Activated CD4-positive, alpha-beta T cell treated with anti-CD3 and anti-CD28 coated beads for 48 hours (primary cell): ENCODE data around the gene STX18.

Source experiments
- DNase-seq: peaks from one replicate; pipeline ENCODE4 v3.0.0-alpha.2; 2020

The STX18 gene

DNA sequence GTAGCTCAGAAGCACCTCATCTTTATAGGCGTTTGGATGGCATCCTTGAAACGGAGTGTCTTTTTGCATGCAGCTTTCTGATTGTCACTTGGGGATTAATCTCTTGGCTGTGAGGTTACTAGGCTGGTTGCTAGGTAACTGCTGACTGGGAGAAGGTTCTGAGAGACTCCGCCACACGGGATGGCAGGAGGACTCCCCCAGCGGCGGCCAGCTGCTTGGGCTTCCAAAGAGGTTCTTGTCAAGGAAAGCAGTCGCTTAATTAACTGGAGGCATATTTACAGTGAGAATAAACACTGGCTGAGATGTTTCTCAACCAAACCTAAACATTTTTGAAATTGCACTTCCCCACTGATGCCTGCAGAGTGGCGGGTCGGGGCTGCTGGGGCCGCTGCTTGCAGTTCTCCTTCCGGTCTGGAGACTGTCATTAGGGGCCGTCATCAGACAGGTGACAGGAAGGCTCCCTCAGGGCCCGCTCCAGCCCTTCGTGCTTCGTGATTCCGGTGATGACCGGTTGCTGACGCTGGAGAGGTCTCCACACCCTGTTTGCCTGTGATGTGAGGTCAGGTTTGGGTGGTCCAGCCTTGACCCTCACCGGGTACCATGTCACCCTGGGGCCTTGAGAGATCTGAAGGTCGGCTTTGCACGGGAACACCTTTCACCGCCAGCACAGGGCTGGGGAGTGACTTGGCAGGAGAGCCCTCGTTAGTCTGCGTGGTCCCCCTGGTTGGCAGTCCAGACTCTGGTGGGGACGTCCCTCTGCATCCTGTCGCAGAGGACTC is 145.8 kb downstream of the STX18 start:
- no peak for DNase-seq

DNA sequence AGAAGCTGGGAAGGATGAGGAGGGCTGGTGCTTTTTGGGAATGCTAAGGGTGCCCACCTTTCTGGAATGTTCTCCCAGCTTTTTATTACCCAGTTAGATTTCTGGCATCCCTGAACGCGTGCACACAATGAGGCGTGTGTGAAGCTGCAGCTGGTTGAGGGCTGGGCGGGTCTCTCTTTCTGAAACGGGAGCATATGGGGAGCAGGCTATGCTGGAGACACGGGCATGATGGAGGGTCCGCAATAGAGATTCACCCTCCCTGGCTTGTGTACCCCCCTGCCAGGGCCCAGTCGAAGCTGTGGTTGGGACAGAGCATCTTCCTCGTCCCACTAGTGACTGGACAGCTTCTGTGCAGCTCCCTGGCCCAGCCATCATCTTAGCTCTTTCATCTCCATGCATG is 146.5 kb downstream of the STX18 start:
- no peak for DNase-seq

DNA sequence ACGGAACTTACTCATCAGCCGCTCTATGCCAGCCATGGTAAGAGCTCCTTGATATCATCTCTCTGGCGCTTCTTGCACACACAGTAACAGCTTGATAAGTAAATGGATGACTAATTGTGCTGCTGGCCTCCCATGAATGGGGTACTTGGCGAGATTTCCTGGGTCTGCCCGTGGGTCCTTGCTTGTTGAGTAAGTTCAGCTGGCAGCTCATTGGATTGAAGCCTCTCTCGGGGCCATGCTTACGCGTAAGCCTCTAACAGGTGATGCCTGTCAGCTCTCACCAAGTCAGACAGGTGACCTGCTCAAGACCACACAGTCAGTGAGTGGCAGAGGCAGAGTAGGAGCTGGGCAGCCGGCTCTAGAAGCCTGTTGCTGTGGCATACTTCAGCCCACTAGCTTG is 147.2 kb downstream of the STX18 start:
- no peak for DNase-seq

DNA sequence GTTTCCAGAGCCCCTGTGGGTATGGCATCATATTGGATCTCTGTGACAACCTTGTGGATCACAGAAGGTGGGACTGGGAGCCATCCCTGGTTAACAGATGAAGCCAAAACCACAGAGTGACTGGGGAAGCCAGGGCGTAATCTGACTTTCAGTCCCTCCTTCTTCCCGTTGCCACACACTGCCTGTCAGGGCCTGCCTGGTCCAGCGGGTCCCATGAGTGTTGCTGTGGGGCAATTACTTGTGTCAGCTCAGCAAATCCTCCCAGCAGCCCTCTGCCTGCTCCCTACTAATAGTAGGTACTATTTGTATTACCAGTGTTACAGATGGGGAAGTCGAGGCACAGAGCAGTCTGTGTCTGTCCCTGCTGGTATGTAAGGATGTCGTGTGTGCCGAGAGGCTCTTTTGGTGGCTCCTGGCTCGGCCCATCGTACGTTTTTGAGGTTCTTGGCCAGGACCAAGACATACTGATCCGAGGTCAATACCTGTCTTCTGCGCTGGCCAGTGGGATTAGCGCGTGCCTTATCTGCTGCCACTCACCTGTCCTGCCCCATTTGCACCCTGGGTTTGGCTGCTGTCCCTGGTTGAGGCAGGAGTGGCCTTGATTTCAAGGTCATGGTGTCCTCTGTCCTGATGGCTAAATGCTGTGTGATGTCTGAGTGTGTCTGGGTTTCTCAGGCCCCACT is 149.2 kb downstream of the STX18 start:
- DNase-seq = no peak

DNA sequence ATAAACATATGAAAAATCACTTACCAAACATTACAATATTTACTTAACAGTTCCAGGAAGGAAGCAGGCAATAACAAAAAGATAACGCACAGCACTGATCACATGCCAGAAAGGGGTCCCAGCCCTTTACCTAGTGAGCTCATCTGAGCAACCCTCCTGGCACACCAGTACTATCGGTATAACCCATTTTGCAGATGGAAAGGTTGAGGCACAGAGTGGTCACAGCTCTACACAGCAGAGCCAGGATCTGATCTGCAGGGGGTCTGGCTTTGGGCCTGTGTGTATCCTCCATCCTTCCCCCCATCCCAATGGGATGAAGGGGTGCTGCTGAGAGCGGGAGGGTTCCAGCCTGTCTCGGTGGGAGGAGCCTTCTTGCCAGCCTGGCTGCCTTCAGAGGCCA is 150.0 kb downstream of the STX18 start:
- DNase-seq = no peak

DNA sequence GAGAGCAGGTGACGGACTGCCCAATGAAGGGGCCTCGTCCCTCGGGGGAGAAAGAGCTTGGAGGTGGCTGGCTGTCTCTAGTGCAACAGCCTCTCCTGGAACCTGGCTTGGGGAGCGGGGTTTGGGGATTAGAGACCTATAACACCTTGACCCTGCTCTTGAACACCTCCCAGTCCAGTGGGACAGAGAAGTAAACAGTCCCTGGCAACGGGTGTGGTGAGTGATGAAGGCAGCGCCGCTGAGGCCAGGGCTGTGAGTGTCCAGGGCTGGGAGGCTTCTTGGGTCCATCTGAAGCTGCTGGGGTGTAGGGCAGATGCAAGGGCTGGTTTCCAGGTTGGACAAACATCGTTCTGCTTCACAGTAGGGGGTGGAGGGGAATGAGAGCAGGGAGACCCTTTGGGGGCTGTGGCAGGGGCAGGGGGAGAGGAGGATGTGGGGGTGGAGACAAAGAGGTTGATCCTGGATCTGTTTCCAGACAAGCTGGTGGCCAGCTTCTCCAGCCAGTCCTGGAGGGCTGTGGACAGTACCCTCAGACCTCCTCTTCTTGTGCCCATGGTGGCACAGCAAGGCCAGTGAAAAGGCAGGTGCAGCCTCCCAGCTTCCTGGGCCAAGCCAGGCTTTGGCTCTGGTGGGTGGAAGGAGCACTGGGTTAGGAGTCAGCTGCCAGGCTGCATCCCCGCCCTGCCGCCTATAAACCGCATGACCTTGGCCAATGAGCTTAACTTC is 151.2 kb downstream of the STX18 start:
- no peak for DNase-seq

DNA sequence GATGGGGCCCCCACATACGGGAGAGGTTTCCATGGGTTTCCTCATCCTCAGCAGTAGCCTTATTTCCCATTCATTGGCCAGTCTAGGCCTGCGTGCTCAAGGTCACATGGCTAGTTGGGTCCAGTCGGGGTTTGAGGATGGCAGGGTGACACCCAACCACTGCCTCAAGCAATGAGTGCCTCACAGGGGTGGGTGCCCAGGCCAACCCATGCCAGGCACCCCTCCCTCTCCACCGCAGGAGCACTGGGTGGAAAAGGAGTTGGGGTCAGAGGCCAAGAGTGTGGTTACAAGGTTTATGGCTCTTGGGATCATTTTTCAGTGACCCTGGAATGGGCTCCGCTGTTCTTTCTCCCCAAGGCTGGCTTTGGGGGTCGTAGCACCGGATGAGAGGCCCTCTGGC is 151.8 kb downstream of the STX18 start:
- DNase-seq = no peak

DNA sequence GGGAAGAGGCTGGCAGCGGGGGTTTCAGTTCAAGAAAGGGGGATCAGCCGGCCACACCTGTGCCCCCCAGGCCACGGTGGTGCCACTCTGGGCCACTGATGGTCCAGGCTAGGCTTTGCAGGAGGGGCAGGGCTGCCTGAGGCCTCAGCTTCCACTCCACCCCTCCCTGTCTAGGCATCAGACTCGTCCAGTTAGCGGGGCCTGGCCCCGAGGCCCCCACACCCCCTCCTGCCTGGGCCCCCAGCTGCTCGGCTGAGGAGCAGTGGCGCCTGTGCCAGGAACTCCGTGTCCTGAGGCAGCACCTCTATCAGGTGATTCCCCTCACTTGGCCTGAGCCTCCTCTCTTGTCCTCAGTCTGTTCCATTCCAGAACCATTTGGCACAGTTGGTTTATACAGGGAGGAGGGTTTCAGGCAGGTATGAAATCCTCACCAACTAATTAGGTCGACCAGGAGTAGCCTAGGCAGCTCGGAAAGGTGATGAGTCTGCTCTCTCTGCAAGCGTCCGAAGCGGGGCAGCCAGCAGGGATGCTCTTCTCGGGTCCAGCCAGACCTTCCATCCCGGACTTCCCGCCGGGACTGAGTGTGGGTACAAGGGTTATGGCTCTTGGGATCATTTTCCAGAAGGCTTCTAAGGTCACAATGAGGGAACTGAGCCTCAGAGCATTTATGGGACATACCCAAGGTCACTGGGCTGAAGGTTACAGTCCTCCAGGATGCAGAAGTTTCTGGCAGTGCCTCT is 152.8 kb downstream of the STX18 start:
- DNase-seq = no peak

DNA sequence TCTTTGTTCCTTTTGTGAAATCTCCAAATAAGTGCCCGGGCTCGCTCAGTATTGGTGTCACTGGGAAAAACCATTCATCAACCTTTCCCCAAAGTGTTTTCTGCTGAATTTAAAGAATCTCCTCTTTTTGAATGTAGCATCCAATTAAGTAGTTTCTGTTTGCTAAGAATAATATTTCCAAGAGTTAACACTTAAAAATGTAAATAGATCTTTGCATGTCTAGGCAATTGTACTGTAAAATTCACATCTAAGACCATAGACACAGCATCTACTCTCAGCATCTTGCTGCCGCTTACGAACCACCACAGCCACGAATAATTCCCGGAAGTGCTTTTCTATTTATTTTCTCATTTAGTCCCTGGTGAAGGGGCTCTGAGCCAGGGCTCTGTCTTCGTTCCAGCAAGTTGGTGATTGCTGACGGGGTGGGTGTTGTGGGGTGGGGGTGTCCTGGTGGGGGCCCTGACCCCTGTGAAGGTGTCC is 153.5 kb downstream of the STX18 start:
- DNase-seq = no peak

DNA sequence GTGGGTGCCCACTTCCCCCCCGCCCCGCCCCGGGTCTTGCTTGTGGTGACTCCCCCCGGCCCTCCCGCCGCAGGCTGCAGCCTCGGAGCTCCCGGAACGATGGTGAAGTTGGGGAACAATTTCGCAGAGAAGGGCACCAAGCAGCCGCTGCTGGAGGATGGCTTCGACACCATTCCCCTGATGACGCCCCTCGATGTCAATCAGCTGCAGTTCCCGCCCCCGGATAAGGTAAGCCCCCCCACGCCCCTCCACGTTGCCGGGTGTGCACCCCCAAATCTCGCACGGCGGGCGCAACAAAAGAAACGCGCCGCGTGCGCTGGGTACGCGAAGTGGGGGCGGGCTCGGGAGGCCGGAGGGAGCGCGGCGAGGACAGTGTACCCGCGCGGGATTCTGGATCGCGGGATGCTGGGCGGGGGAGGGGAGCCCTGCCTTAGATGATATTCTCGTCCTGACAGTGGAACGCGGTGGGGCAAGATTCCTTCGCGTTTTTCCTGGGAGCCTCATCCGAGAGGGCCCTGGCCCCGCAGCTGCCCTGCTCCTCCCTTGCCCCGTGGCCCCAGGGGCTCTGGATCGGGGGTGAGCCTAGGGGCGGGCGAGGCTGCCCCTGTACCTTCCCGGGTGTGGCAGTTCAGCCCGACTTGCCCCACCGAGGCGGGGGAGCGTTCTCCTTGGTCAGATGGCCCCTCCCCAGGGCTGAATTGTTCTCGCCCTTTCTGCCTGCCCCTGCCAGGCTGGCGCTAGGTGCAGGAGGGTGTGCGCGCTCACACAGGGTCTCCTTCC is 154.1 kb downstream of the STX18 start:
- no peak for DNase-seq

DNA sequence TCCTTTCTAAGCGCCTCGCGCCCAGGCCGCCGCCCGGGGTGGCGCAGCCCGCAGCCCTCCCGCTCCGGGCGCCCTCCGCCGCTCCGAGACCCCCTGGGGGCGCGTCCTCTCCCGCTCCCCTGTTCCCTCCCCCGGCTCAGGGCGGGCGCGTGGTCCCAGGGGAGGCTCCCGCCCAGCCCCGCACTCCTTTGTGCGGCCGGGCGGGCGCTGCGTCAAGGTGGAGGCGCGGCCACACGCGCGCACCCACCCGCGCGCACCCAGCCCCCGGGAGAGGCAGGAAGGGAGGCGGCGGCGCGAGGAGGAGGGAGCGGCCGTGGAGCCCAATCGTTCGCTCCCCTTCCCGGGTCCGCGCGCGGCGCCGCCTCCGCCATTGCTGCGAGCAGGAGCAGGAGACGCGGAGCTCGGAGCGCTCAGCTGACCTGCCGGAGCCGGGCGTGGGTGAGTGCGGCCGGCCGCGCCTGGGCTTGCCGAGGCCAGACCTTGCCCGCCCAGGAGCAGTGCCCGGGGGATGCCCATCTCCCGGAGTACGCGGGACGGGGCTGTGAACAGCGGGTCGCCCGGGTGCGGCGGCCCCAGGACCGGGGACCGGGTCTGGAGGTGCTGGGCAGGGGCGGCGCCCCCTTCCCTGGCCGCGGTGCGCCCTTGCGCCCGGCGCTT is 155.0 kb downstream of the STX18 start, which contains the start of gene NSG1:
Gene NSG1 (plus strand): TSS at position 367 of the 657 bp plus-strand sequence. CDS start 528 bp downstream, outside the sequence.
- DNase-seq = peak; percentile 40

DNA sequence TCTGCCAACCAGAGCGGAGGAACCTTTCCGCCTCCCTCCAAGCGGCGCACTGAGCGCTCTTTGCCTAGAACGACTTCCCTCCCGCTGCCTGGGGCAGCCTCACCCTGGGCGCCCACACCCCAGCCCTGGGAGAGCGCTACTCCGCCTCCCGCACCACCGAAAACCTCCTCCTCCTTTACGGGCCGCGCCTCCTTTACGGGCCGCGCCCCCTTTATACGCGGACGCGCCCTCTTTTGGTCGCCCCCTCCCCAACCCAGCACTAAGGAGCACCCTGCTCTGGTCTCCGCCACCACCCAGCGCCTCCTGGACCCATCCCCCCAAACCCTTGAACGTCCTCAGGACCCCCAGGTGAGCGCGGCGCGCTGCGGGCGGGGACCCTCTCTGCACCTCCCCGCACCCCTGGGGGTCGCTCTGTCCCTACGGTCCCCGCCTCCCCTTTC is 155.5 kb downstream of the STX18 start:
- peak; percentile 40 for DNase-seq

DNA sequence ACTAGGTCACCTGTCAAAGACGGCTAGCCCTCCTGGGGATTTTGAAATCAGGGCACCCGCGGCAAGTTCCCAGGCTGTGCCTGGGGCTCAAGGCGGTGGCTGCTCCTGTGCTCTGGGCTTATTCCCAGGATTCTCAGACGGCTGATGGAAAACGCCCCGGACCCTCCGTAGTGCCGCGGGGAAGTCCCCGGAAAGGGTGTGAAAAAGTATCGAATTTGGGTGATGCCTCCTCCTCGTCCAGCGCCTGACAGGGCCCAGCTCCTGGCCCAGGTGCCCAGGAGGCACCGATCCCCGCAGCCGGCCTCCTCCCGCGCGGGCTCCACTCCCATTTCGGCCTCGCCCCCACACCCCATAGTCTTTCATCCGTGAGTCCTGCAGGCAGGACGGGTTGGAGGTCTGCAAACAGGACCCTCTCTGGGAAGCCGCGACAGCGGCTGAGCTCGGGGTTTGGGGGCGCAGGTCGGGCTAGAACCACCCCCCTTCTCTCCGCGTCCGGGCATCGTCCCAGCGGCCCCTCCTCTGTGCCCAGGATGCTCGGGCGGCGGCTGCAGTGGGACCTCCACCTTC is 156.0 kb downstream of the STX18 start:
- no peak for DNase-seq

DNA sequence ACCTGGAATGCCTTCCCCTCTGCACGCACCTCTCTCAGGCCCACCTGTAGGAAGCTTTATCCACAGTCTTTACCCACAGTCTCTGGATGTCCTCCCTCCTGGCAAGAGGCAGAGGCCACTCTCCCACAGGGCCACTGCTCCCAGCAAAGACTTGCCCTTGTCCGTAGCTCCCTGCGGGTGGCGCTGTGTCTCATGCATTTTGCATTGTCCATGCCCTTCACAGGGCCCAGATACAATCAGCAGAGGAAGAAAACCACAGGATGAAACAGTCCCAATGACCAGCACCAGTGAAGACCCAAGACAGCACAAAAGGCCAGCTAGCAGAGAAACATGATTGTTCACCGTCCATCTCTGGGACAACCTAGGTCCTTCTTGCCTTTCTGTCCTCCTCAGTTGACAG is 157.0 kb downstream of the STX18 start:
- peak; percentile 40 for DNase-seq

DNA sequence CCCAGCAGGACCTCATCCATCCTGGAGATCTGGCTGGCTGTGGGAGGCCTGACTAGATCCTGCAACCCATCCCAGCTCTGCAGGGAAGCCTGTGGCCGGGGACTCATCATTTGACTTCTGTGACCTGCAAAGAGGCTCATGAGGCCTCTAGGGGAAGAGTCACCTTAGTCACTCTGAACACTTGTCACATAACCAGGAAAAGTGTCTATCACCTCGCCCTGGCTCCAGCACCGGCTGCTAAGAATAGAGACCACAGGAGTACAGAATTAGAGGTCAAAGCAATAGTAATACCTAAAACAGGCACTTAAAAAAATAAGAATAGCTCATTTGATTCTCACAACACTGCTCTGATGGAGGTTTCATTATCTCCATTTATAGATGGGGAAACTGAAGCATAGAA is 158.8 kb downstream of the STX18 start:
- DNase-seq = no peak

DNA sequence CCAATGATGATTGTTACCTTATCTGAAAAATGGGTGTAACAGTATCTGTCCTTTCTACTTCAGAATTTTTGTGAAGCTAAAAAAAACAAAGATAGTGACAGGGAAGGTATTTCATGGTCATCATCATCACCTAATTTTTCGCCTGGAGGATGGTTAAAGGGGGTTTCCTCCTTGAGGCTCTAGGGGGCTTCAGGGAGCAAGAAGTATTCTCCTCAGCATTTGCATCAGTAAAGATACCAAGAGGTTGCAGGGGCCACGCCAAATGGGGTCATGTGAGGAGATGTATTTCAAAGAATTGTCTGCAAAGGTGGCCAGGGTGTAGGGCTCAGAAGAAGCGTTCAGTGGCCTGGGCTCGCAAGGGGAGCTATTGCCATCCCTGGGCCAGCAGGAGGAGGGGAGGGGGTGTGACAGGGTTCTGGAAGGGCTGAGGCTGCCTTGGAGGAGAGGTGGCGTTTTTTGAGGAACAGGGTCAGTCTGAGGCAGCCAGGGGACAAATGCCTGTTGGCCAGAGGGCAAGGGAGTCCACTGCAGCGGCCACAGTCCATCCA is 162.2 kb downstream of the STX18 start:
- DNase-seq = no peak

DNA sequence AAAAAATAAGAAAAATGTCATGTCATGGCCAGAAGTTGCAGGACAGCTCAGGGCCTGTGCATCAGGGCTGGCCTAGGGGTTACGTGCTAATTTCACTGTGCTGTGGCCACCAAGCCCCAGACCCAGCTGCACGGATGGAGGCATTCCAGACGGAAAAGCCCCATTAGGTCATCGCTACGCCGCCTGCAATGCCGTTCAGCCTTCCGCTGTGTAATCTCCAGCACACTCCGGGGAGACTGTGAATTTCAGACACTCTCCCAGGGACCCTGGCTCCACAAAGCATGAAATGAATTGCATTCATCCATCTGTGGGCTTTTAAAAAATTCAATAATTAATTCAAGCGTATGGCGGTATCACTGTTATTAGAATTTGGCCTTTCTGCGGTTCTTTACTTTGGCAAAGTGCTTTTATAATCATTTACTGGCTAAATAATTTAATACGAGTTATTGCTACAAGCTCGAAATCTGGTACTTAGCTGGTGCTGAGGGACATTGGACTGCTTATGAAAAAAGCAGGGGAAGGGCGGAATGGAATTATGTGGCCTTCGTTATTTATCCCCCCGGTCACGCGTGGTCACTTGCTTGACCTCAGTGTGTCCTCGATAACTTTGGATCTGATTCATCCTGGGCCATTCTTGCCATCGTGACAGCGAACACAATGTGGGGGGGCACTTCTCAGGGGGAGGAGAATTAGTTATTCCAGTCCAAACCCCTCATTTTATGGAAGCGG is 164.0 kb downstream of the STX18 start:
- no peak for DNase-seq

DNA sequence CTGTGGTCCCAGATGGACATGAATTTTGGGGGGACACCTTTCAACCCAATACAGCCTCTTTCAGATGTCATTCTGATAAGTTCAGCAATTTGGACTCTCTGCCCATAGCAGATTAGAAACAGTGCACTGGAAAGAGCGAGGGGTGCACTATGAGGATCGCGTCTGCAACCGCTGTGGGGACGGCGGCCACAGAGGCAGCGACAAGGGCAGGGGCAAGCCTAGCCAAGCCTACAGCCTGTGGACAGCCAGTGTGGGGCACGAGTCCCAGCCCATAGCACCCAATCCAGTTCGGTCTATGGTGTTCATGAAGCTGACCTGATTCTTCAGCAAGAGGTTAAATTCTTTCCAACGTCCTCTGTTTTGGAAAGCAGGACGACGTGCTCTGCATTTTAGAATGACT is 164.7 kb downstream of the STX18 start:
- no peak for DNase-seq

DNA sequence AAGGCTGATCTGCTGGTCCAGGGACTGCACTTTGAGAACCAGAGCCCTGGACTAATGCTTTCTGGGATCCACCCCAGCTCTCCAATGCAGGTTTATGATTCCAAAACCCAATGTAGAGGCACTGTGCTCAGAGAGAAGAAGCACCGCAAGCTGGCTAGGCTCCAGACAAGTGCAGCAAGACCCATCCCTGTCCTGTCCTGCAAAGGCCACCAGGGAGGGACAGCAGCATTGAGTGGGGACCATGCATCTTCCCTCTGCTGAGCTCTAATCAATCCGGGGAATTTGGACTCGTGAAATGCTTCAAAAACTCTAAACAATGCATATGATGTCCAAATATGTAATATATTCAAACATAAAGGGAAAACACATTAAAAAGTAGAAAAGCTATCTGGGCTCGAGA is 165.8 kb downstream of the STX18 start:
- DNase-seq = no peak
